GM19099 (cell line): ENCODE results near the gene TRRAP.

Source experiments
- POLR2A ChIP-seq: IDR thresholded peaks from 3 replicates; pipeline ENCODE4 v1.6.1; 2011; ENCODE audit warnings: low read depth; ENCODE audit not compliant: insufficient read length; ENCODE audit errors: extremely low read depth

The TRRAP gene

GRCh38 chr7:98913026-98913425 is 34.7 kb downstream of the TRRAP start:
- TF ChIP-seq POLR2A, result no peak

GRCh38 chr7:98913612-98914011 is 35.3 kb downstream of the TRRAP start:
- TF ChIP-seq POLR2A, result no peak

GRCh38 chr7:98917331-98917730 is 39.0 kb downstream of the TRRAP start:
- TF ChIP-seq POLR2A, result no peak

DNA sequence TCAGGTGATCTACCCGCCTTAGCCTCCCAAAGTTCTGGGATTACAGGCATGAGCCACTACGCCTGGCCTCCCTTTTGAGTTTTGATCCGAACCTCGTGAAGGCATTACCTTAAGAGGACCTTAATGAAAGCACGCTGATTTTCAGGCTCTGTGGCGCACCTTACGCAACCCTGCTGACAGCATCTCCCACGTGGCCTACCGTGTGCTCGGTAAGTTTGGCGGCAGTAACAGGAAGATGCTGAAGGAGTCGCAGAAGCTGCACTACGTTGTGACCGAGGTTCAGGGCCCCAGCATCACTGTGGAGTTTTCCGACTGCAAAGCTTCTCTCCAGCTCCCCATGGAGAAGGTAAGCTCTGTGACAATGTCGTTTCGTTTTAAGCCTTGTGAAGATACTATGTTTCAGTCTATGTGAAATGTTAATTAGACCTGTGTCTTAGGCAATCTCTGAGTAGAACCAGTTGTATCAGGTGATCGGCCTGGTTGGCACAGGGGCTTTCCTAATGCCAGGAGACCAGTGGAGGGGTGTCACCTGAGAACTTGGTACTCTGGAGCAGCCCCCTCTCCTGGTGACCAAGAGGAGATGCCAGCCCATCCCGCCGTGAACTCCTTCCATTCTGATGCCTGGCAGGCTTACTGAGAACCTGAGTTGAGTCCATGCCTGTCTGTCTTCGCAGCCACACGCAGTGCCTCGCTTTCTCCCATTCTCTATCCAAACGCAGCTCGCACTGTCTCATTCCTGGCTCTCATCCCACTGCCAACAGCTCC is 43.5 kb downstream of the TRRAP start:
- TF ChIP-seq POLR2A, result no peak

DNA sequence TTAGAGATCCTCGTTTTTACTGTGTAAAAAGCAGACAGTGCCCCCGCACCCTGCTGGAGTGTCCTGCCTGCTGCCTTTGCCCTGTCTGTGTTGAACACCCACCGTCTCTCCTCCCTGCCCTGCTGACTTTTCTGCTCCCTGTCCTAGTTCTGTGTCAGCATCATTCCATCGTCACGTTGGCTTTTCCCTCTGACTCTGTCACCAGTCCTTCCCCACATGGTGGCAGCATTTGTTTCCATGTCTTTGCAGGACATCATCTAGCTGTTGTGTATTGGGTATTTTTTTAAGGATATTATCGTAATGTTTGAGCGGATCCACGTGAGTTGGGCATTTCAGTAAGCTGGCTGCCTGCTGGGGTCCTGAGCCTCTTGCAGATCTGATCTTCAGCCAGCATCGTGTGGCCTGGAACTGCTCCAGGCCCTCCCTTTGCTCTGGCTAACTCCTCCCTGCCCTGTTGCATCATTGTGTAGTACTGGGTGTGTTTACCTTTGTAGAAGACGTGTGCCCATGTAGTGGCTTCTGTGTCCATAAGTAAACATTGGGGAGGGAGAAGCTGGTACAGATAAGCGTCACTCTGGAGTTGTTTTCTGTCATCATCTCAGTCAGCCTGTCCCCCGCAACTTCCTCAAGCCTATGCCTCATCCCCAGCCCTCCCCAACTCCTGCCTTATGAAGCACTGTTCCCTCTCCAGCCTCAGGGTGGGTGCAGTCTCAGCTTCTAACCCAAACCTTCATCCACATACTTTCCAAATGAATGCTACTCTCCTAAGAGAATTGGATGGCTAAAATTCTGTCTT is 44.3 kb downstream of the TRRAP start:
- no peak for TF ChIP-seq POLR2A

DNA sequence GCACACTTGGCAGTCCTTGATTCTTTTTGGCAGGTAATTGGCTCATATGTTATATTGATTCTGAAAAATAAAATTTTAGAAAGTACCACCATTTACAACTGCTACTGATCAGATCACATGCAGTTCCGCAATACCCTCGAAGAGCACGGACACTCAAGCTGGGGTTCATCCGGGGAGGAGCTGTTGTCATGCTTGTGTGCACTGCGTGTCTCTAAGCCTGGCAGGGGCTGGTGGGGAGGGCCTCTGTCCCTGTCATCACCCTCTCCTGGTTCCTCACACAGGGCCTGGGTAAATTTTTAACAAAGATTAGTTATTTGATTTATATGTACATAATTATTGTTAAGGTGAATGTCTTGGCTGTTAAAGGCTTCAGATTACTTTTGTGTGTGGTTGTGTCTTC is 45.2 kb downstream of the TRRAP start:
- TF ChIP-seq POLR2A, result no peak

DNA sequence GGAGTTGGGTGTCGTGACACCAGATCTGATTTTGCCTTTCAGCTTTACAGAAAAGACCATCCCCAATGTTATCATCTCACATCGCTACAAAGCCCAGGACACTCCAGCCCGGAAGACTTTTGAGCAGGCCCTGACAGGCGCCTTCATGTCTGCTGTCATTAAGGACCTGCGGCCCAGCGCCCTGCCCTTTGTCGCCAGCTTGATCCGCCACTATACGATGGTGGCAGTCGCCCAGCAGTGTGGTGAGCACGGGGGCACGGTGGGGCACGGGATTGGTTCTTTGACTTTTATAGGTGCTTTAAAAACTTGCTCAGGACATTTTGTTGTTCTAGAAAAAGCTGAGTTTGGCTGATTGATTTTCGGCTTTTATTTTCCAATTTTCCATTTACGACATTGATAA is 48.8 kb downstream of the TRRAP start:
- no peak for TF ChIP-seq POLR2A

GRCh38 chr7:98930464-98930863 is 52.1 kb downstream of the TRRAP start:
- TF ChIP-seq POLR2A, result no peak

- TF ChIP-seq POLR2A, result no peak
Measured at GRCh38 chr7:98930921-98931320, 52.6 kb downstream of the TRRAP start.

GRCh38 chr7:98933321-98933720 is 55.0 kb downstream of the TRRAP start:
- no peak for TF ChIP-seq POLR2A

- no peak for TF ChIP-seq POLR2A
Measured at GRCh38 chr7:98934267-98934666, 55.9 kb downstream of the TRRAP start.

DNA sequence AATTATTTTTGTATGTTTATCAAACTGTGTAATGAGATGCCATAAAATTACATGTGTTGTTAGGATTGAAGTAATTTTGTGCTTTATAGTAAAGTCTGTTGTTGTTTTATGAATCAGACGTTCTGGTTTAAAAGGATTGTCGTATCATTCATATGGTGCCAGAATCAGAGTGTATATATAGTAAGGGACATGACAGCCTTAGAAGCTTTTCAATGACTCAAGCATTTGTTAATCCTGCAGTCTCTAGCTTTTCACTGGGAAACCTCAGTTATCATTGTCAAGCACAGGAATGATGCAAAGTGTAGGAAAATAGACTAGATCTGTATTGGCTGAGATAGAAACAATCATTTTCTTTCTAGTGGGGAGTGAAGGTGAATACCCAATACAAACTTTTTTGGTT is 57.5 kb downstream of the TRRAP start:
- TF ChIP-seq POLR2A, result no peak

- TF ChIP-seq POLR2A, result no peak
Measured at GRCh38 chr7:98943336-98943735, 65.0 kb downstream of the TRRAP start.

DNA sequence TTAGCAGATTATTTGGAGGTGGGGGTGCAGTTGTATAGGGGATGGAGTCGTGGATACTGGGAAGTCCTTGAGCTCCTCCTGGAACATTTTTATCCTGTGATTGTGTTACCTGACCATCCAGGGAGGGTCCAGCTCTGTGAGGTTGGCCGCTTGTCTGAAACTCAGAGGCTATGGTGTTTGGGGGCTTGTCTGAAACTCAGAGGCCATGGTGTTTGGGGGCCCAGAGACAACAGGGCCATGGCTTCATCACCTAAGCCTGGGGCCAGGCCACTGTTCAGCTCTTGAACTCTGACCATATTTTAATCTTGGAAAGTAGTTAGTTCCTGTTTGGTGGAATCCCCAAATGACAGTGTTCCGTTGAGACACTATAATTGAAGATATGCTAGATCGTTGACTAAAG is 66.1 kb downstream of the TRRAP start:
- no peak for TF ChIP-seq POLR2A

- no peak for TF ChIP-seq POLR2A
Measured at GRCh38 chr7:98945852-98946251, 67.5 kb downstream of the TRRAP start.

DNA sequence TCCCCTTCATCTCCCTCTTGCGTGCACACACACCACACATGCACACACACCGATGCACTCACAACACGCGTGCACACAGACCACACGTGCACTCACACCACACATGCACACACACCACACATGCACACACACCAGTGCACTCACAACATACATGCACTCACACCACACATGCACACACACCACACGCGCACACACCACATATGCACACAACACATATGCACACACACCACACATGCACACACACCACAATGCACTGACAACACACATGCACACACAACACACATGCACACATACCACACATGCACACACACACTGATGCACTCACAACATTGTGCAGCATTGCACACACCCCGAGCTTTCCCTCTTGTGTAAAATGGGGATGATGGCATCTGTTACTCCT is 68.1 kb downstream of the TRRAP start:
- TF ChIP-seq POLR2A, result no peak

DNA sequence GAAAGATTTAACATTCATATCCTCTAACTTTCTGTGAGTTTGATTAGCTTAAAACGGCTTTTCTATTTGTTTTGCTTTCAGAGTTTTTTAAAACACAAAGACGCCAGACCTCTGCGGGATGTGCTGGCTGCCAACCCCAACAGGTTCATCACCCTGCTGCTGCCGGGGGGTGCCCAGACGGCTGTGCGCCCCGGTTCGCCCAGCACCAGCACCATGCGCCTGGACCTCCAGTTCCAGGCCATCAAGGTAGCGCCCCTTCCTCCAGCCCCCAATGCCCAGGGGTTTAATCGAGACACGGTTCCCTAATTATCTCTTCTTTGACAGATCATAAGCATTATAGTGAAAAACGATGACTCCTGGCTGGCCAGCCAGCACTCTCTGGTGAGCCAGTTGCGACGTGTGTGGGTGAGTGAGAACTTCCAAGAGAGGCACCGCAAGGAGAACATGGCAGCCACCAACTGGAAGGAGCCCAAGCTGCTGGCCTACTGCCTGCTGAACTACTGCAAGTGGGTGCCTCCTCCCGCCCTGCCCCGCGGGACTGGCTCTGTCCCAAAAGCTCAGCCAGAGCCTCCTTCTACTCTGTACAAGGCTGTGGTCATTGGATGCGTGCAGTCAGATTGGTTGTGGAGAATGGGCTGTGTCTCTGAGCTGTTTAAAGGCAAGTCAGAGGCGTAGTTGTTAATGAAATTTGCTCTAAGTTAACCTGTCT is 71.2 kb downstream of the TRRAP start:
- TF ChIP-seq POLR2A, result no peak

DNA sequence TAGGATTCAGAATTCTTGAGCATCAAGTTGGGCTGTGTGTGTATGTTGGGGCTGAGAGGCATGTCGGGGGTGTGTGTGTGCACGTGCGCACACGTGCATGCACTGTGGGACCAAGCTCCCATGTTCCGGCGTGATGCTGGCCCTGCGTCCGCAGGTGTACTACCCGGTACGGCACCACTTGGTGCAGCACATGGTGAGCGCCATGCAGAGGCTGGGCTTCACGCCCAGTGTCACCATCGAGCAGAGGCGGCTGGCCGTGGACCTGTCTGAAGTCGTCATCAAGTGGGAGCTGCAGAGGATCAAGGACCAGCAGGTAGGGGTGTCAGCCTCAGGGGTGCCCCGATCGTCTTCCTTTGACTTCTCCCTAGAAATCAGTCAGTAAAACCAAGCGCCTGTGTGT is 77.7 kb downstream of the TRRAP start:
- TF ChIP-seq POLR2A, result no peak
